C1 segment of cervical spinal cord (tissue), 14 donors: ENCODE results near the gene JADE2.
A peak's percentile ranks its signal among the peaks of the same experiment; 100 is the strongest.
"Not testable (repeated sequence)": the region's sequence is repeated elsewhere in the genome, so short reads cannot be mapped to it uniquely, and the experiment has no call there.

Experiments
- DNase-seq, 14 donors: peaks; one replicate each; lab custom pipeline; 2025; lab: John Stamatoyannopoulos, UW

Gene JADE2

DNA sequence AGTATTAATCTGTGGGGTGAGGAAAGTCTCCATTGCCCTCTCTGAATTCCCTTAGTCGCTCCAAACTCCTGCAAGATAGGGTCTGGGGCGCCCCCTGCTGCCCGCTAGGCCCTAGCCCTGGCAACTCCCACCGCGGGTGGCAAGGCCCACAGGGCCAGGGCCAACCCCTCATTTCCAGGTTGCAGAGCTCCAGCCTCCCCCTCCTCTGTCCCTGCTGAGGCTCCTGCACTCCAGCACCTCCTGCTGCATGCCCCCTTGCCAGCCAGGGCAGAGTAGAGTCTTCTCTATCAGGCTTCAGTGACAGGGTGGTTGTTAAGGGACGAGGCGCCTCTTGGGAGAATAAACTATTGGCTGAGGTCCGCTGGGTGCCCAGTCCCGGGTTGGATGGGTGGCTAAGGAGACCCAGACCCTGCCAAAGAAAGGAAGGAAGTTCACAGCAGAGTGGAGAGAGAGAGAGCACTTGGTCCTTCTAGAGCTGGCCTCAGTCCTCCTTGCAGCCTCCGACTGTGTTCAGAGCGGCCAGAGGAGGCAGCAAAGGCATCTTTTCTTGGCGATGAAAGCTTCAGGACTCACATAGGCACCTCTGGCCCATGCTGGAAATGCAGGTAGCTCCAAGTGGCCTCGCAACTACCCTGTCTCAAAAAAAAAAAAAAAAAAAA lies 61.5 kb downstream of the JADE2 start:
- DNase-seq, result peak in 10 of 14 donors; percentile 28 to 75 (median 54)

DNA sequence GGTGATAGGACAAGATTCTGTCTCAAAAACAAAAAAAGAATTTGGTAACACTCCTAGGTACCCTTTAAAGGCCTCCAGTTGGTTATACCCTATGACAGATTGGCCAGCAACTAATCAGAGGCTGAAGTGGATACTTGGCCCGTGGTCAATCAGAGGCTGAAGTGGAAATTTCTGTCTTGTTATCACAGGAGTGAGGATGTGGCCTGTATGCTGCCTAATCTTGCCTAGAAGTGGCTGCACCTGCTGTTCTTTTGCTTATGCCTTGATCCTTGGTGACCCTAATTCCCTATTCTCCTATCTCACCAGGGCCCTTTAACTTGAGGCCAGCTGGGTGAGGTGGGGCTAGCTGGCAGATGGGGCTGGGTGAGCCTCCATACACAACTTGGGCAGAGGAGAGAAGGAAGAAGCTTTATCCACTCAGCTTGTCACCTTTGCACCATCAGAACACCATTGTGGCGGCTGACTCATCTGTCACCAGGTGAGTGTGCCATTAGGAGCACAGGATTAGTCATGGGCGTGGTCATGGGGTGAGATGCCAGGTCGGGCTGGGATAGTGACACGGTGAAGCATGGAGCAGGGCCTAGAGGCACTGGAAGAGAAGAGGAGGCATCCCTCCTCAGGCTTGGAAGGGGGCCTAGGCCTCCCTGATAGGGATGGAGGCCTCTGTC lies 65.7 kb downstream of the JADE2 start:
- no peak for DNase-seq

DNA sequence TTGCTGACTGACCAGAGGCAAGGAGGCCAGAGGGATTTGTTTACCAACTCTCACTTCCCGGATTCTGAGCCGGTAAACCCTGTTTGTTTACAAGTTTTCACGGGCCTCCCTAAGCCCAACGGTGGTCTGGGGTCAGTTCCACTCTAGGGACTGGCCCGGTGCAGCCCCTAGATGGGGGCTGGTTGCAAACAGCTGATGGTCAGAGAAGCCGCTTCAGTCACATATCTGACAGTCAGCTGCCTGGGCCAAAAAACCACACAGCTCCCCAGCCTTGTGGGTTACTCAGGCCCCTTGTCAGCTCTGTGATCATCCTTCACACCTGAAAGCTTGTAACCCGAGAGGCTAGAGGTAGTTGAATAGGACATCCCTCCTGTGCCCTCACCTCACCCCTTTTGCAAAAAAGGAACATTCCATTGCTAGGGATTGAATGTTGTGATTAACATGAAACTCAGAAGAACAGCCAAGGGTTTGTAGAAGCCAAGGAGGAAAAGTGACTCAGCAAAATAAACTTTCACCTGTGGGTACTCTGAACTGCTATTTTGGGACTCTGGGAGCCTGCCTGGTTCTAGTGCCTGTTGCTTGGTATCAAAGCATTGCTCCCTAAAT lies 66.8 kb downstream of the JADE2 start:
- no peak for DNase-seq

DNA sequence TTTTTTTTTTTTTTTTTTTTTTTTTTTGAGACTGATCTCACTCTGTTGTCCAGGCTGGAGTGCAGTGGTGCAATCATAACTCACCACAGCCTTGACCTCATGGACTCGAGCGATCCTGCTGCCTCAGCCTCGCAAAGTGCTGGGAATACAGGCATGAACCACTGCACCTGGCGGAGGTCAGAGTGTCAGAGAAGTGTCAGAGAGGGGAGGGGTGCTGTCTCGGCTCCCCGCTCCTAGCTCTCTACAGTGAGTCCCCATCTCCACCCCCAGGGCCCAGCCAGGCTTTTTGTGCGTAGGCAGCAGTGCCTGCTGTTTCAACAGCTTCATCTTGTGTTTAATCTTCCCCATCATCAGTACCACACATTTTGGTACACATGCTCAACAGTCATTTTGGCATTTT lies 68.9 kb downstream of the JADE2 start:
- no peak for DNase-seq

DNA sequence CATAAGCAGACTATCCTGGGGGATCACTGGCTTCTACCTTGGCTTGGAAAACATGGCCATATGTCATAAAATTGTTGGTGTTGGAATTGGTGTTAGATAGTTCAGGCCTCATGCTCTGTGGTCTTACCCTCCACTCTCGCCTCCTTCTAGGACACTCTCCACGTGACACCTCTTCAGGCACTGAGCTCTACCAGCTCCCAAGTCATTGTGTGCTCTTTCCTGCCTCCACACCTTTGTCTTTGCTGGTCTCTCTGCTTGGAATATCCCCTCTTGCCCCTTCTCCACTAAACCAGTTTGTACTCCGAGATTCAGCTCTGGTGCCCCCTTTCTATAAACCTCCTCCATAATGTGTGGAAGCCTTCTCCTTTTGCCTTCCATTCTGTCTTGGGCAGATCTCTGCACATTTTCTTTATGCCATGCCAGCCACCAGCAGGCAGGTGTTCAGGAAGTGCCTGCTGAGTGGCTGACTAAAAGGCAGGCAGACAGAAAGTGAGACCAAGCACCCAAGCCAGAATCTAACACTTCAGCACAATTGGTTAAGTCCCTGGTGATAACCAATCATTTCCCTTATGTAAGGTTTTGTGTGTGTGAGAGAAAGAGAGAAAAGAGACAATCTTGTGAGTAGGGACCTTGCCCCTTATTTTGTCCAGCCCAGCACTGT lies 69.5 kb downstream of the JADE2 start:
- no peak for DNase-seq

DNA sequence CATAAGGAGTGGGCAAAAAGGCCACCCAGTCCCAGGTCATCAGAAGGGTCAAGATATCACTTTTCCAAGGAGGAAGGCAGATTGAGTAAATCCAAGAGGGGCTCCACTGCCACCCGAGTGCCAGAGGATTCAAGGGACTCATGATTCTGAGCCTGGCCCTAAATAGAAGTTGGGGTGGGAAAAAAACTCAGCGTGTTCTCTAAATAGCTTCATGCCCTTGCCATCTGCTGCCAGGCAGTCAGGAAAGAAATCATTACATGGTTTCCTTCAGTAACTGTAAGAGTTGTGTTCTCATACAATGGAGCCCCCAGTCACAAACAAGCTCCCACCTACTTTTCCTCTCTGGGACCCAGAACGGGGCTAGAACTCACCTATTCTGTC lies 70.0 kb downstream of the JADE2 start:
- DNase-seq, result no peak

DNA sequence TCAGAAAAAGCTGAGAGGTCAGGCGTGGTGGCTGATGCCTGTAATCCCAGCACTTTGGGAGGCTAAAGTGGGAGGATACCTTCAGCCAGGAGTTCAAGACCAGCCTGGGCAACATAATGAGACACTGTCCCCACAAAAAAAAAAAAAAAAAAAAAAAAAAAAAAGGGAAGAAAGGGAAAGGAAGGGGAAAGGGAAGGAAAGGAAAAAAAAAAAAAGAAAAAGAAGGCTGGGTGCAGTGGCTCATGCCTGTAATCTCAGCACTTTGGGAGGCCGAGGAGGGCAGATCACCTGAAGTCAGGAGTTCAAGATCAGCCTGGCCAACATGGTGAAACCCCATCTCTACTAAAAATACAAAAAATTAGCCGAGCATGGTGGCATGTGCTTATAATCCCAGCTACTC lies 74.3 kb downstream of the JADE2 start:
- not testable (repeated sequence) for DNase-seq

DNA sequence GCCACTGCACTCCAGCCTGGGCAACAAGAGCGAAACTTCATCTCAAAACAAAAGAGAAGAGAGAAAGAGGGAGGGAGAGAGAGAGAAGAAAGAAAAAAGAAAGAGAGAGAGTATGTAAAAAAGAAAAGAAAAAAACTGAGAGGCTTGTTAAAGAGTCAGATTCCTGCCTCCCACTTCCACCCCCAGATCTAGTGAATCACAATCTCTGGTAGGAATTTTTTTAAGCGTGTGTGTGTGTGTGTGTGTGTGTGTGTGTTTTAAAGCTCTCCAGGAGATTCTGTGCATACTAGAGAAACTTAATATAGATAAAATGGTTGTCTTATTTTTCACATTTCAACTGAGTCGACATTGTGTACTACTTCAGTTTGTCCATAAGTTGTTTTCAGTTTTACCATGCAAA lies 75.1 kb downstream of the JADE2 start:
- no peak for DNase-seq

DNA sequence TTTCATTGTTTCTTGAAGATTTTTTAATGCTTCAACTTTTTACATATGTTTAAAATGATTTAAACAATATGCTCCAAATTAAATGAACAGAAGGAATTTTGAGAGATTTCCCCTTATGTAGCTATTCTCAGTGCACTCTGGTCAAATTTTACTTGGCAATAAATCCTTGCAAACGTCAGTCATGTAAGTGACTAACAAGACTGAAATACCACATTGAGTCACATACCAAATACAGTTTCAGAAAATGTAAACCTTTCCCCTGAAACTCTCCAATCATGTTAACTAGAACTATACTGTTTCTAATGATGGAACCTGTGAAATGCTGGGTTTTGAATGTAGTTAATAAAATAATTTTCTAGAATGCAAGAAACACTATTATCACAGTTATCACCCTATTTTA lies 77.6 kb downstream of the JADE2 start:
- no peak for DNase-seq

DNA sequence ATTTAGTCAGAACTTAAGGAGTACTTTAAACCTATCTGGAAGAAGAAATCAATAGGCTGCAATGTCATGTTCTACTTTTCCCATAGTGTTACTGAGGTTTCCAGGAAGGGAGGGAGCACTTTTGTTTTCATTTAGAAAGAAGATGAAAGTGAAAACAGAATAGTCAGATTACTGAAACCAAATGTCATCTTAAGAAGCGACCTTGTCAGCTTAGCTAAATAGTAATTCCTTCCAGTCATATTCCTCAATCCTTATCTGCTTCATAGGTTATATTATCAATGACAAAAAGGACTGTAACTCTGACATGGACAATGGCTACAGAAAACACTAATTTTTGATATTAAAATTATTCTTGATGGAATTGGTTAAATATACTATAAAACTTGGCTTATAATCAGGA lies 79.4 kb downstream of the JADE2 start:
- no peak for DNase-seq

DNA sequence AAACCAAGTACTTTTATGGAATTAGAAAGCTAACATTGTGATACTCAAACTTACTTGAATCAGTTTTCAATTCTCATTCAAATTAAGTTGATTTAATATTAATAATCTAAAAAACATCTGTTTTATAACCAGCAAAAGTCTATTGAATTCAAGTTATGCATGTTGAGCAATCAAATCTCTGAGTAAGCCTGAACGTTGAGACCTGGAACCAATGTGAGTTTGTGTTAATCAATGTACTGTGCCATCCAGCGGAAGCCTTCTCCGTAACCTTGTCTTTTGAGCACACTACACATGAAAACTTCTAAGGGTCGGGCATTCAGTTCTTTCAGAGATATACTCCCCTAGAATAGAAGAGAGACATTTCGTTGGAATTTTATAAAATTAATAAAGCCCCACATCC lies 81.3 kb downstream of the JADE2 start:
- no peak for DNase-seq

DNA sequence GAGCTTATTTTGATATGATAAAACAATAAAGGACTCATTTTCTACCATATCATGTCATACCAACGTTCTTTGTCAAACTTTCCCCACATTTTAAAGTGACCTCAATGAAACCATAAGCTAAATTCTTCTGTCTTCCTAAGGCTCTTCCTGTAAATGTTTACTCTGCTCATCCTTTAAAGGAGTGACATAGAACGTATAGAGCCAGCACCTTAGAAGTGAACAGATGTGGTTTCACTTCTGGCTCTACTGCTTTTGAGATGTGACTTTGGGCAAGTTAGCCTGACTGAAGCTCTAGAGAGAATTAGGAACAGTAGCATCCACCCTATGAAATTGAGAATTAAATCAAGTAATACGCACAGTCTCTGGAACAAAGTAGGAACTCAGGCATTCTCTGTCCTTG lies 83.1 kb downstream of the JADE2 start:
- DNase-seq, result no peak

DNA sequence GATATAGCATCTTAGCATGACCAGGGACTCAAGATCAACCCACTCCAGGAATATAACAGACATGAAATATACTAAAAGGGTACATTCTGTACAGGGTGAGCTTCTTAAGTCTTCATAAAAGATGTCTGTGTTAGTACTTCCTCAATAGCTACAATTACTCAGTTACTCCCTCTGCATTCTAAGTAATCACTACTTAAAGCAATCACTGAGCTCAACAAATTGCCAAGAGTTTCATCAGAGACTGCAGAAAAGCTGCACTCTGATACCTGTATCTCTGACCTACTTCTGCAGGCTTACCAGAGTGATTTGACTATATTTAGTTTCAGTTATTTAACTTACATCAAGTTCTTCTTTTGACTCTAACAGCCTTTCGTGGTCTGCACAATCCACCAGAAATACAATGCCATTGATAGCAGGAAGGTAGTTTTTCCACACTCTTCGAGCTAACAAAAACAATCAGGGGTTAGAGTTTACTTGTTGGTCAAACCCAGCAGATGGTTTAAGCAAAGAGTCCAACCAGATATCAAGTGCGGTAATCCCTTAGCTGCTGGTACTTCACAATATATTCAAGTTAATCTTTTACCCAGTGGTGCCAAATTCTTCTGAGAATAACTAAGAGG lies 83.9 kb downstream of the JADE2 start:
- DNase-seq, result no peak

DNA sequence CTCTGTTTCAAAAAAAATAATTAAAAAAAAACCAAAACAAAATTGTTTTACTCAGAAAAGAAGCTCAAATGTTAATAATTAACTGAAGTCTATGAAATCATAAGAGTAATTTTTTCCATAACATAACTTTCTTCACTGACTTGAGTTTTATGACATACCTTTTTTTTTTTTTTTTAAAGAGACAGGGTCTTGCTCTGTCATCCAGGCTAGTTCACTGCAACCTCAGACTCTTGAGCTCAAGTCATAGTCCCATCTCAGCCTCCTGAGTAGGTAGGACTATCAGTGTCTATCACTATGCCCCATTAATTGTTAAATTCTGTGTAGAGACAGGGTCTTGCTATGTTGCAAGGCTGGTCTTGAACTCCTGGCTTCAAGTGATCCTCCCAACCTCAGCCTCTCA lies 85.3 kb downstream of the JADE2 start:
- no peak for DNase-seq

DNA sequence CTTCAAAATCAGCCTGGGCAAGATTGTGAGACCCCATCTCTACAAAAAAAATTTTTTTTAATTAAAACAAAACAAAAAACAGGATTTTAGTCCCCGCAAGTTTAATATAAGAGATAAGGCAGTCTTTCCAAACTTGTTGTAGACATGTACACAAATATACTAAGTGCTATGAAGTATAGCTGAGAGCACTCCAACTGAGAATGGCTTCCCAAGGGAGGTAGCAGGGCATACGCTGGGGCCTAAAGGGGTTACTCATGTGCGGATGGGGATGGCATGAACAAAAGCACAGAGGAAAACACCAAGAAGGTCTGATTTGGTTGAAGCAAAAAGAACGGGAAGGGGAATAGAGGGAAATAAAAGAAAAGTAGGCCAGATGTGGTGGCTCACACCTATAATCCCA lies 86.0 kb downstream of the JADE2 start:
- DNase-seq, result no peak

DNA sequence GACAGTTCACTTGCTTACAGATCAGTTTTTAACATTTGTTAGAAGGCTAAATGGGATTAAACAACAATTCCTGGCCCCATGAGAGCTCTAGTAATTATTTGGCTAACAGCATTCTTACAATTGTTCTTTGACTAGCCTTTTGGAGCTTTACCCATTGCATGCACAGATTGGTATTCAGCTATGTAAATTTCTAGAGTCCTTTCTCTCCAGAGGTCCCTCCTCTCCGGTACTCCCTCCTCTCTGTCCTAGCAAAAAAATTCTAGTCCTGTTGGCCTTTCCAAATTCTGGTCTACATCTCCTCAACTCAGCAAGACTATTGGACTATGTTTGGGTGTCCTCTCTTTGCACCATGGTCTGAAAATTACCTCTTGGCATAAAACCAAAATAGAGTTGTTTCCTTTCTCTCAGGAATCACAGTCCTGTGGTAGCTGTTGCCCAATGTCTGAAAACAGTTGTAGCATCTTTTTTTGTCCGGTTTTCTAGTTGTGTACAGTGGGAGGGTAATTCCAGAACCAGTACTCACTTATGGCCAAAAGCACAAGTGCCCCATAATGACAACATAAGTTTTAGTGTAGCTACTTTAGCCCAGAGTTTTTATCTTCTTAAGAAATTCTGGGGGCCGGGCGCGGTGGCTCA lies 89.1 kb downstream of the JADE2 start:
- DNase-seq, result no peak

DNA sequence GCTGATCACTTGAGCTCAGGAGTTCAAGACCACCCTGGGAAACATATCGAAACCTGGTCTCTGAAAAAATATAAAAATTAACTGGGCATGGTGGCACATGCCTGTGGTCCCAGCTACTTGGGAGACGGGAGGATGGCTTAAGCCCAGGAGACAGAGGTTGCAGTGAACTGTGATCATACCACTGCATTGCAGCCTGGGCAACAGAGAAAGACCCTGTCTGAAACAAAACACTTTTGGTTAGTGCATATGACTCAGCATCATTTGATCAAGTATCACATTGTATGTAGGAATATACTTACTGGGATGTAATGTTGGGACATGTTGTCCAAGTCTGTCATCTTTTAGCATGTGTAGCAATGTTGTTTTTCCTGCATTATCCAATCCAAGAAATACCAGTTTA lies 95.2 kb downstream of the JADE2 start:
- no peak for DNase-seq

DNA sequence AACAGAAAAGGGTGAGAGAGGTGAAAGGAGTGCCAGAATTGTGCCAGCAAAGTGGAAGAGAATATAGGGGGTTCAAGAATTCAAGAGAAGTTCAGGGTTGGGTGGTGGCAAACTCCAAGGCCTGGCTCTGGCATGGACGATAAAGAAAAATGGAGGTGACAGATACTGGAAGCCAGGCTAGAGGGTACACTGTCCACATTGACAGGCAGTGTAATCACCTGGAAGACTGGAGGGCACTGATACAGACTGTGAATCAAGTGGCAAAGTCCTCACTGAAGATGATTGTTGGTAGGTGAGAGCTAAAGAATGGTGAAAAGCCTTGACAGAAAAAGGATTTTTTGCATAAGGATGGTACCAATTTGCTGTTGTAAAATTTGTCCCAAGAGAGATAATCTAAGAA lies 100.1 kb downstream of the JADE2 start:
- no peak for DNase-seq

DNA sequence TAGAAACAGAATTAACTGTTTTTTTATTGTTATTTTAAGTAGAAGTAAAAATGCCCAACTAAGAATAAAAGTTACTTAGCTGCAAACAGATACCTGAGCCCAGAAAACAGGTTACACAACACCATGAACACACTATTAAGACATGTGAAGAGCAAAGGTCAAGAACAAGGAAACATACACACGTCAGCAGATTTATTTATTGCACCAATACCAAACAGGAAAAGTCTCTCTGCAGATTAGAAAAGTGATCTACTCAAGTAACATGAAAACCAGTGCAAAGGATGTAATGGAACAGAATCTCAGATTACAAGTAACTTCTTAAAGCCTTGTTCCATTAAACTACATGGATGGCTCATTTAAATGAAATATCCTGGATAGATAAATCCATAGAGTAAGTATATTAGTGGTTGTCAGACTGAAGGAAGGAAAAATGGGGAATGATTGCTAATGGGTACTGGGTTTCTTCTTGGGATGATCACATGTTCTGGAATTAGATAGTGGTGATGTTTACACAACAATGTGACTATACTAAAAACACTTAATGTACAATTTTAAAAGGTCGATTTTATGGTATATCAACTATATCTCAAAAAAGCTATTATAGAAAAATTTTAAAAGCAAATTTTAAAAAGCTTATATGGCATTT lies 101.0 kb downstream of the JADE2 start:
- no peak for DNase-seq
